OCI-LY7 (cell line): ENCODE data around the gene GPALPP1. TPM values are rescaled to one million over a fixed set of nuclear protein-coding genes. Genes with fewer than 3 reads are reported as not detected.

Source experiments
- BruUV-seq: library from RNA; stranded (reverse); fragments of 400-500 nt; replicated peaks from 2 replicates; lab custom pipeline; 2021; lab: Mats Ljungman, UMichigan
- CTCF ChIA-PET: fragments of 300-600 bp; sonication (Branson Sonifier 250); formaldehyde crosslinking; loops from one replicate; lab custom pipeline; 2022; ENCODE audit warnings: antibody characterized with exemption; ENCODE audit not compliant: unreplicated experiment; lab: Charles Lee
- POLR2A ChIA-PET: fragments of 300-600 bp; sonication (Branson Sonifier 250); formaldehyde crosslinking; loops from one replicate; lab custom pipeline; 2022; ENCODE audit warnings: antibody characterized with exemption; lab: Charles Lee
- DNase-seq: peaks from one replicate; pipeline ENCODE4 v3.0.0-alpha.2; 2015; ENCODE audit warnings: low spot score
- H2AFZ ChIP-seq: fragments of 200-600 bp; sonication (generic), shearing (Covaris generic); 2 replicates; pipeline ENCODE4 v1.6.1; 2014; ENCODE audit warnings: mild to moderate bottlenecking, antibody characterized with exemption, low read length, moderate library complexity
- H3K27ac ChIP-seq: fragments of 200-600 bp; sonication (generic); 2 replicates; pipeline ENCODE4 v1.5.1; 2014; ENCODE audit warnings: mixed run types, low read depth, mild to moderate bottlenecking, moderate library complexity, low read length, inconsistent platforms; ENCODE audit not compliant: poor library complexity, severe bottlenecking
- H3K36me3 ChIP-seq: fragments of 200-600 bp; sonication (generic); 2 replicates; pipeline ENCODE4 v1.6.1; 2014; ENCODE audit warnings: mild to moderate bottlenecking, antibody characterized with exemption, low read length, moderate library complexity, mixed read lengths; ENCODE audit not compliant: insufficient read depth
- H3K4me1 ChIP-seq: fragments of 200-600 bp; sonication (generic); 2 replicates; pipeline ENCODE4 v1.5.1; 2014; ENCODE audit warnings: mild to moderate bottlenecking, low read length; ENCODE audit not compliant: insufficient read depth, poor library complexity, severe bottlenecking
- H3K4me2 ChIP-seq: fragments of 200-600 bp; sonication (generic); 2 replicates; pipeline ENCODE4 v1.6.1; 2014; ENCODE audit warnings: mild to moderate bottlenecking, low read length
- H3K4me3 ChIP-seq: fragments of 200-600 bp; sonication (generic); 2 replicates; pipeline ENCODE4 v1.5.1; 2014; ENCODE audit warnings: mild to moderate bottlenecking, low read depth, low read length; ENCODE audit not compliant: poor library complexity, severe bottlenecking
- H3K79me2 ChIP-seq: fragments of 200-600 bp; sonication (generic); 2 replicates; pipeline ENCODE4 v1.6.1; 2016; ENCODE audit warnings: low read depth, mild to moderate bottlenecking, low read length, moderate library complexity, mixed read lengths; ENCODE audit not compliant: insufficient read depth
- H3K9me2 ChIP-seq: fragments of 200-600 bp; sonication (generic); 2 replicates; pipeline ENCODE4 v1.6.1; 2016; ENCODE audit warnings: mild to moderate bottlenecking, low read length, mixed read lengths; ENCODE audit not compliant: insufficient read depth
- H3K9me3 ChIP-seq: fragments of 200-600 bp; sonication (generic); 2 replicates; pipeline ENCODE4 v1.6.1; 2014; ENCODE audit warnings: mild to moderate bottlenecking, mixed run types, low read length, mixed read lengths
- H4K20me1 ChIP-seq: fragments of 200-600 bp; sonication (generic); 2 replicates; pipeline ENCODE4 v1.6.1; 2014; ENCODE audit warnings: mild to moderate bottlenecking, antibody characterized with exemption, low read length, moderate library complexity, mixed read lengths; ENCODE audit not compliant: insufficient read depth
- EZH2phosphoT487 ChIP-seq: fragments of 200-600 bp; sonication (generic); IDR thresholded peaks from 2 replicates; pipeline ENCODE4 v1.6.1; 2018; ENCODE audit warnings: low read depth, borderline replicate concordance, mild to moderate bottlenecking, mixed run types, antibody characterized with exemption, low read length, moderate library complexity, mixed read lengths
- intact Hi-C: fragments of 100-400 bp; cut with micrococcal nuclease; formaldehyde crosslinking; loops from one replicate; pipeline ENCODE4 v1.10.0; 2022; ENCODE audit not compliant: unreplicated experiment
- total RNA-seq, 2 experiments: library from RNA; depleted of rRNA in 1 of 2; stranded (reverse); fragments of >200 nt in 1 of 2; shearing (Covaris generic) in 1 of 2; gene quantifications; 2 replicates each; pipeline ENCODE4 v1.2.3, GENCODE V29; 2014 to 2022
- TF ChIP-seq, protein P1 (sequence below): fragments of 200-600 bp; sonication (generic); conservative IDR thresholded peaks from 2 replicates; pipeline ENCODE4 v1.5.1; 2014; ENCODE audit warnings: mild to moderate bottlenecking, antibody characterized with exemption, low read length, moderate library complexity, mixed read lengths

Gene GPALPP1
- total RNA-seq, 2 experiments from 2014 or later = 40.1 to 54.5 TPM

DNA sequence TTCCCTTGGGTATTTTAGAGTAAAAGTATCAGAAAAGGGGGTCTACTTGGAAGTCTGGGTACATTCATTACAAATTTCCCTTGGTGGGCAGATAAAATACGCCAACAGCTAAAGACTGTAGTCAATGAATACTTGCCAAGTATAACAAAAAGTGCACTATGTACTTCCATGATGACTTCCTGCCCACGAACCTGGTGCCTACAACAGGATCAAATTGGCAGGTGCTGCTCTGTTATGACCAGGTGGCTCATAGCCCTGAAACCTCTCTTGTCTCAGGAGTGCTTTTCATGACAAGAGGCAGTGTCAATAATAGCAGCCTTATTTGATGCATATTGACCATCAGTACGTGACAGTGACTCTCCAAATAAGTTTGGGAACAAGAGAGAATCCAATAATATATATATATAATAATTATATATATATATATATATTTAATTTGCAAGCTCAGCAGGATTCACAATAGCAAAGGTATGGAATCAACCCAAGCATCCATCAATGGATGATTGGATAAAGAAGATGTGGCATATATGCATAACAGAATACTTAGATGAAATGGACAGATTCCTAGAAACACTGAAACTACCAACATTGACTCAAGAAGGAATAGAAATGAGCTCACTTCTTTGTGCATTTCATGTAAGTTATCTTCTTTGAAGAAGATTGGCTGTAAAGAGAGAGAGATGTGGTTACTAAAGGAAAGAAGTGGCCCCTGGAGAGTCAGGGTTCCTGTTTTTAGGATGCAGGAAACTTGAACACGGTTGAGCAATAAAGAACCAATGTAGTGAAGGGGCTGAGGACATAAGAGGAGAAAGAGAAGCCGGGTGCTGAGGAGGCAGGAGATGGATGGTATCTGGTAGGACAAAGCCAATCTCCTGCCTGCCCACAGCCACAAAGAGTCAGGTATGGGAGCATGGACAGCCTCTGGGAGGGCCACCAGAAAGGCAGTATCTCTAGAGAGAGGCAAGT is 79.0 kb downstream of the GPALPP1 start:
- intact Hi-C loops = loop anchor here (10.0 kb wide), 1 partner anchor 1974 kb away; no protein-coding TSS in a partner anchor
- POLR2A ChIA-PET = no interaction called here
- CTCF ChIA-PET = interaction anchor here (0.5 kb wide), 1 partner anchor 36 kb away, joined by 3 read pairs; no protein-coding TSS in a partner anchor
- no peaks in the 10 kb centered on the region for H3K4me1 ChIP-seq
- no peak overlapping the region for H3K27ac ChIP-seq
- TF ChIP-seq, protein P1, sequence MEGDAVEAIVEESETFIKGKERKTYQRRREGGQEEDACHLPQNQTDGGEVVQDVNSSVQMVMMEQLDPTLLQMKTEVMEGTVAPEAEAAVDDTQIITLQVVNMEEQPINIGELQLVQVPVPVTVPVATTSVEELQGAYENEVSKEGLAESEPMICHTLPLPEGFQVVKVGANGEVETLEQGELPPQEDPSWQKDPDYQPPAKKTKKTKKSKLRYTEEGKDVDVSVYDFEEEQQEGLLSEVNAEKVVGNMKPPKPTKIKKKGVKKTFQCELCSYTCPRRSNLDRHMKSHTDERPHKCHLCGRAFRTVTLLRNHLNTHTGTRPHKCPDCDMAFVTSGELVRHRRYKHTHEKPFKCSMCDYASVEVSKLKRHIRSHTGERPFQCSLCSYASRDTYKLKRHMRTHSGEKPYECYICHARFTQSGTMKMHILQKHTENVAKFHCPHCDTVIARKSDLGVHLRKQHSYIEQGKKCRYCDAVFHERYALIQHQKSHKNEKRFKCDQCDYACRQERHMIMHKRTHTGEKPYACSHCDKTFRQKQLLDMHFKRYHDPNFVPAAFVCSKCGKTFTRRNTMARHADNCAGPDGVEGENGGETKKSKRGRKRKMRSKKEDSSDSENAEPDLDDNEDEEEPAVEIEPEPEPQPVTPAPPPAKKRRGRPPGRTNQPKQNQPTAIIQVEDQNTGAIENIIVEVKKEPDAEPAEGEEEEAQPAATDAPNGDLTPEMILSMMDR = no peak
- no peak for TF ChIP-seq EZH2phosphoT487
- H4K20me1 ChIP-seq = no peaks in the 10 kb centered on the region
- H3K4me2 ChIP-seq = no peak overlapping the region
- no peak overlapping the region for H2AFZ ChIP-seq
- H3K9me2 ChIP-seq = no peaks in the 10 kb centered on the region
- no TSS peak for BruUV-seq
- no peaks in the 10 kb centered on the region for H3K36me3 ChIP-seq
- H3K9me3 ChIP-seq = no peaks in the 10 kb centered on the region
- no peak for DNase-seq
- no peak overlapping the region for H3K4me3 ChIP-seq
- no peaks in the 10 kb centered on the region for H3K79me2 ChIP-seq

DNA sequence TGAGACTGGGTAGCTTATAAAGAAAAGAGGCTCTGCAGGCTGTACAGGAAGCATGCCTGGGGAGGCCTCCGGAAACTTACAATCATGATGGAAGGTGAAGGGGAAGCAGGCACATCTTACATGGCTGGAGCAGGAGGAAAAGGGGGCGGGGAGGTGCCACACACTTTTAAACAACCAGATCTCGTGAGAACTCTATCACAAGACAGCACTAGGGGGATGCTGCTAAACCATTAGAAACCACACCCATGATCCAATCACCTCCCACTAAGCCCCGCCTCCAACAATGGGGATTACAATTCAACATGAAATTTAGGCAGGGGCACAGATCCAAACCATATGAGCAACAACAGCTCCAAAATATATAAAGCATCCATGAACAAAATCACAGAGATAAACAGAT is 84.5 kb downstream of the GPALPP1 start:
- no peaks in the 10 kb centered on the region for H3K36me3 ChIP-seq
- DNase-seq = no peak
- H3K27ac ChIP-seq = no peak overlapping the region
- no peaks in the 10 kb centered on the region for H3K9me3 ChIP-seq
- no peak overlapping the region for H3K4me3 ChIP-seq
- H3K4me1 ChIP-seq = no peaks in the 10 kb centered on the region
- ChIA-PET CTCF (no interaction called here), POLR2A (no interaction called here)
- H2AFZ ChIP-seq = no peak overlapping the region
- no peak overlapping the region for H3K4me2 ChIP-seq
- H3K9me2 ChIP-seq = no peaks in the 10 kb centered on the region
- H3K79me2 ChIP-seq = no peaks in the 10 kb centered on the region
- no peaks in the 10 kb centered on the region for H4K20me1 ChIP-seq
- BruUV-seq = no TSS peak
- TF ChIP-seq, protein P1 = no peak
- no peak for TF ChIP-seq EZH2phosphoT487
- intact Hi-C loops = no loop called here

DNA sequence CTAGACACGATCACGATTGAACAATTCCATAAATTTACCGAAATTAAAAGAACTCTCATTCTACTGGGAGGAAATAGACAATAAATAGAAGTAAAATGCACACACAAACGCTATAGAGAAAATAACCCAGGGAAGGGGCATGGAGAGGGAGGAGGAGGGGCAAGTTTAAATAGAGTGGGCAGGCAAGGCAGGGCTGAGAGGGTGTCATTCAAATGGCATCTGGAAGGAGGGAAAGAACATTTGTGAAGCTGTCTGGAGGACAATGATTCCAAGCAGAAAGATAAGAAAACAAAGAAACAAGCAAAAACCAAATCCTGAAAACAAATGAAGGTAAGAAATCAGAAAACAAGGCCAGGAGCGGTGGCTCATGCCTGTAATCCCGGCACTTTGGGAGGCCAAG is 85.4 kb downstream of the GPALPP1 start:
- H3K9me2 ChIP-seq = no peaks in the 10 kb centered on the region
- CTCF ChIA-PET = no interaction called here
- H3K79me2 ChIP-seq = no peaks in the 10 kb centered on the region
- H3K9me3 ChIP-seq = no peaks in the 10 kb centered on the region
- no TSS peak for BruUV-seq
- H3K4me3 ChIP-seq = no peak overlapping the region
- H2AFZ ChIP-seq = no peak overlapping the region
- no peaks in the 10 kb centered on the region for H4K20me1 ChIP-seq
- POLR2A ChIA-PET = interaction anchor here (0.7 kb wide), 2 partner anchors 11 to 837 kb away, joined by 3 to 4 read pairs; no protein-coding TSS in a partner anchor
- DNase-seq = no peak
- TF ChIP-seq EZH2phosphoT487 = no peak
- TF ChIP-seq, protein P1 = no peak
- intact Hi-C loops = no loop called here
- no peak overlapping the region for H3K4me2 ChIP-seq
- H3K36me3 ChIP-seq = no peaks in the 10 kb centered on the region
- no peak overlapping the region for H3K27ac ChIP-seq
- no peaks in the 10 kb centered on the region for H3K4me1 ChIP-seq
